AG08395 (cell line): ENCODE data around the gene CCDC116.
A peak's percentile ranks its signal among the peaks of the same experiment; 100 is the strongest.
"Not testable (repeated sequence)": the region's sequence is repeated elsewhere in the genome, so short reads cannot be mapped to it uniquely, and the experiment has no call there.

Source experiments
- DNase-seq: peaks from one replicate; pipeline ENCODE4 v3.0.0; 2012; ENCODE audit warnings: mixed read lengths, low spot score

The CCDC116 gene

DNA sequence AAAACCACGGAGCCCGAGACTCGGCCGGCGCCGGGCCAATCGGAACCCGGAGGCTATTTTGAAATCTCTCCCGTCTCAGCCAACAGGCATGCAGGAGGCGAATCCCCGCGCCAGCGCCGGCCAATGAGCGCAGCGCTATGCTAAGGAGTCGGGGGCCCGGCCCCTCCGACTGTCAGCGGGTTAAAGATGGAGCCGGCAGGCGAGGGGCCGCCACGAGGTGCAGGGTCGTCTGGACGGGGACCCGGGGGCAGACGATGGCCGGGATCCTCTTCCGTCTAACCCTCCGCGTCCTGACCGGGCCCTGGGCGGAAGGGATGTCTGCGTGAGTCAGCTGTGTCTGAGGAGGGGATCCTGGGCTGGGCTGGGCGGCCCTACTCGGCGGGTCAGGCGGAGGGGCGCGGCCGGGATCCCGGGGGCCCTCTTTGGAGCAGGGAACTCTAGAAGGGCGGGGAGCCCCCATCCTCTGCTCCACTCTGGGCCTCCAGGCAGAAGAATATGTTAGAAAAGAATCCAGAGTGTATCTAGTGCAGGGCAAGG is 19.5 kb downstream of the CCDC116 start:
- DNase-seq = peak; percentile 95

DNA sequence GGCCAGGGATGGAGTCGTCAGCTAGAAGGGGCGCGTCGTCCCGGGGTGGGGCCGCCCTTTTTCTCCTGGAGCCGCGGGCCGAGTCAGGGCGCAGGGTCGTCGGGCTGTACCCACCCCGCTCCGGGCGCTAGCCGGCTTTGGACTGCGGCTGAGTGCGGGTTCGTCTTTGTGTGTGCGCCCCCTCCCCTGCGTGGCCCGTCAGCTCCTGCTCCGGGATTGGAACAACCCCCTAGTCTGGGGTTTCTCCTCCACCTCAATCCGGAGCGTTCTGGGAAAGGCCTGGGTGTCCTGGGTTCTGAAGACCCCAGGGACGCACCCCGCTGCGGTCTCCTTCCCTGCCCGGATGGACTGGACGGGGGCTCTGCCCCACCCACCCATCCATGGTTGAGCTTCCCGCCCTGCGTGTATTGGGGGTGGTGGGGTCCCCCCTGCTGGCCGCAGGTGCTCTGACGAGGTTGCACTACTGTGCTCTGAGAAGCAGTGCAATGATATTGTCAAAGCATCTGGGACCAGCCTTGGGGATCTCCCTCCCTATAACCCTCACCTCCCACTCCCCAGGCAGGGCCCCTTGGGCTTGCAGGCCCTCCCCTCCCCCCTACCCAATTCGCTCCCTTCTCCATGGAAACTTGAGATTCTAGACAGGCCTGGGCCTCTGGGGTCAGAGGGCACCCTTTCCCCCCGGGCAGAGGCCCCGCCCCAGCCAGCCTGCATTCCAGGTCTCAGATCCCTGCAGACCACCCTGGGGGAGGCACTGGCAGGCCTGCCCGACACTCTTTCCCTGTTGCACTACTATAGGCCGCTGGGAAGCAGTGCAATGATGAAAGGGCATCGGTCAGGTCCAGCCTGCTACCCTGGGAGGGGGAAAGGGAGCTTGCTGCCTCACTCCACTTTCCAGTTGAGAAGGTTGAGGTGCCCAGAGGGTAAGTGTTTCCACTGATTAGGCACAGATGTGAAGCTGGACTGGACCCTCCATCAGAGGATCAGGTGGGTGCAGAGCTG is 20.3 kb downstream of the CCDC116 start:
- no peak for DNase-seq

DNA sequence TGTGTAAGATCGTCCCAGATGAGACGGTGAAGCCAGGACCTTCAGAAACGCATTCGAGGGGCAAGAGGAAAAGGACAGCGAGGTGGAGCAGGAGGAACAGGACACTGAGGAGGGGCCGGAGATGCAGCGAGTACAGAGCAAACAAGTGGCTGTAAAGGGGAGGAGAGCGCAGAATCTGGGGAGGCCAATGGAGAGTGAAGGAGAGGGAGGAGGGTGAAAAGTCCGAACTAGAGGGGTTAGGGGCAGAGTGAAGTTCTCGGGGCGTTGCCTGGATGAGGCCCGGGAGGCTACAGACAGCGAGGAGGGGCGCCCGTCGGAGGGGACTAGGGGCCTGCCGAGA is 24.4 kb downstream of the CCDC116 start:
- DNase-seq = no peak

DNA sequence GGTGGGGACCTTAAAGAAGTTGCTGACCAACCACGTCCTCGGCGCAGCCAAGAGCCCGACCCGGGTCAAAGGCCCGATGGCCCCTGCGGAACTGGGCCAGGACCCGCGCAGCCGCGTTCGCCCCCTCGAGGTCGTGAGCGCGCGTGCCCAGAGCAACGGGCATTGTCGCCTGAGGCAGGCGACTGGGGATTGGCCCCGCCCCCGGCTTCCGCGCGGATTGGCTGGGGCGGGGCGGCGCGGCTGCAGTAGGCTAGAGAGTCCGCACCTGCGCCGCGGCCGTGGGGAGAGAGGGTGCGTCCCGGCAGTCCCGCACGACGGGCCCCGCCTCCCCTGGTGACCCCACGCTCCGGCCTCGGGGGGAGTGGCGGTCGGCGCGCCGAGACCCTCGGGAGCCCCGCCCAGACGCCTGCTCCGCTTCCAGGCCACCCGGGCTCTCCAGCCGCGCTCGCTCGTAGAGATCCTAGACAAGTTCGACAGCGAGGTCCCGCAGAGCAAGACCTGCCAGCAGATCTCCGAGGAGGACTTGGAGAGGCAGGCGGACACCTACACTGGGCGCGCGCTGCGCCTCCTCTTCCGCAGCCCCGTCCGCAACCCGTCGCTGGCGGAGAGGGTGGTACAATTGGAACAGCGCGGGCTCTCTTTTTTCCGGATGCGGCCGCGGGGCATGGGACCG is 24.9 kb downstream of the CCDC116 start:
- peak; percentile 77 for DNase-seq

DNA sequence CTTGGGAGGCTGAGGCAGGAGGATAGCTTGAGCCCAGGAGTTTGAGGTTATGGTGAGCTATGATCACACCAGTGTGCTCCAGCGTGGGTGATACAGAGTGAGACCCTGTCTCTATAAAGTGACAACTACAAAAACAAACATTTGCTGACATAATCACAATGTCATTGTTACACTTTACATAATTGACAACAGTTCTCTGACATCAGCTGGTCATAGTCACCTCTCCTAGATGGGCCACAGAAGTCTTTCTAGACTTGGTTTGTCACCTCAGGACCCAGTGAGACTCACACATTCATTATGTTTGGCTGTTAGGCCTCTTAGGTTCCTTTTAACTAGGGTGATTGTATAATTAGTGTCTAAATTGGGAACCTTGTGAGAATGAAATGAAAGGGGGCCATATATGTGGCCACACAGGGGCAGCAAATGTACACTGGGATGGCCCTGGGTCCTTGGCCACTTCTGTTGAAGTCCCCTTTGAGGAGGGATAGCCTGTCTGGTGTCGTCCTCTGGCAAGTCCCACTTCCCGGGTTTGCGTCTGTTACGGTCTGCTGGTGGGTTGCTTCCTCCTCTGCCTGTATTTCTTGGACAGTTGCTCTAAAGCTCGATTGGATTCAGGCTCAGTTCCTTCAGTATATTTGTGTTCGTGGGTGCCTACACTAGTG is 27.4 kb downstream of the CCDC116 start:
- DNase-seq = no peak

DNA sequence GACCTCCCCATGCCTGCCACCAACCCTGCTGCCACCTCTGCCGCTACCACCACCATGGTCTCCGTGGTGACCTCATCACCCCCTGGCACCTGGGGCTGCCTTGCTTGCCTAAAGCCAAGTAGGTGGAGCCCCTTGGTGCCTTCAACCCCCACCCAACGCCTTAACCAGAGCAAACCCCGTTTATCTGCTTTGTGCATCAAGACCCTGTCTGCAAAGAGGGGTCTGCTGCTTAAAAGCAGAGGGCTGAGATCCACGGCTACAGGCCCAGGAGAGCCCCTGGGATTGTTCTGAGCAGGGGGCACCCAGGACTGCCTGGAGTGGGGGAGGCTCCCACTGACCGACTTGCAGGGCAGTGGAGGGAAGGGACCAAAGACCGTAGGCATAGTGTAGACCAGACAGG is 28.3 kb downstream of the CCDC116 start:
- DNase-seq = no peak

DNA sequence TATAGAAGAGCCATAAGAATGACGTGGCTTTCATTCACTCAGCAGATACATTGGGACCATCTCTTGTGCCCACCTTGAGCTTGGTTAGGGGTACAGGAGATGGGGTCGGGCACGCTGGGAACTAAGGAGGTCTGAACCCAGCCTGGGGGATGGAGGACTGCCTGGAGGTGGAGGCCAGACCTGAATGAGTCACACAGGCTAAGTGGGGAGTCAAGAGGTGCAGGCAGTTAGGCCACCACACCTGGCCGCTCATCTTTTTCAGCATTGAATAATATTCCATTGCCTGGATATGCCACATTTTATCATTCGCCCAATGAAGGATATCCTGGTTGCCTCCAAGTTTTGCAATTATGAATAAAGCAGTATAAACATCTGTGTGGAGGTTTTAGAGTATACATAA is 29.4 kb downstream of the CCDC116 start:
- no peak for DNase-seq

DNA sequence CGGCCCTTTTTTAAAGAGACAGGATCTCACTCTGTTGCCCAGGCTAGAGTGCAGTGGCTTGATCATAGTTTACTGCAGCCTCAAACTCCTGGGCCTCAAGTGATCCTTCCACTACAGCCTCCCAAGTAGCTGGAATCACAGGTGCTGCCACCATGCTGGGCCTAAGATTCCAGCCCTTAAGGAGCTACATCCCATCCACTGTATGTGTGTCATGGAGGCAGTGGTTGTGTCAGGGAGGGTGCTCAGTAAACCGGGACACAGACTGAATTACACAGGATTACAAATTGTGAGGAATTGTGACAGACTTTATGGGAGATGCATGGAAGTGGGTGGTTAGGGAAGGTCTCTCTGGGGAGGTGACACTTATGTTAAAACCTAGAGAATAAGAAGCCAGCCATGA is 31.2 kb downstream of the CCDC116 start:
- DNase-seq = no peak

DNA sequence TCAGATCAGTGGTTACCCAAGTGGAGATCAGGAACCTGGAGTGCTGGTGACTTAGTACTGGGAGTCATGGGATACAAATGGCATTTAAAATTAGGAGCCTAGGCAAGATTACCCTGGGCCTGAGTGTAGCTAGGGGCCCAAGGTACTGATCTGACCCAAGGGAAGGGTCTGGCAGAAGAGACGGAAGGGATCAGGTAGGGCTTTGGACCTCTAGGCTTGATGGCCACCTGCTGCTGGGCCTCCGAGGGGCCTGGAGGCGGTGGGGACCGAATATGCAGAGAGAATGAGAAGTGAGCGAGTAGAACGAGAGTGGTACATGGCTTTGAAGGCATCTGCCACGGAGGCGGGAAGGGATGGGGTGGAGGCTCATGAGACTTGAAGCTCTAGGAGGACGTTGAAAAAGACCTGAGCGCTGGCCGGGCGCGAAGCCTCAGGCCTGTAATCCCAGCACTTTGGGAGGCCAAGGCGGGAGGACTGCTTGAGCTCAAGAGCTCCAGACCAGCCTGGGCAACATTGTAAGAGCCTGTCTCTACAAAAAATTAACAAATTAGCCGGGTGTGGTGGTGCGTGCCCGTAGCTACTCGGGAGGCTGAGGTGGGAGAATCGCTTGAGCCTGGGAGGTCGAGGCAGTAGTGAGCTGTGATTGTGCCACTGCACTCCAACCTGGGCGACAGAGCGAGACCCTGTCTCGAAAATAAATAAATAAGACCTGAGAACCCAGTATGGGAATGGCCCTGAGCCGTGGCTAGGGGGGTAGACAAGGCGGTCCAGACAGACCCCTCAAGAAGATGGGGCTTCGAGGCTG is 32.7 kb downstream of the CCDC116 start:
- DNase-seq = no peak

DNA sequence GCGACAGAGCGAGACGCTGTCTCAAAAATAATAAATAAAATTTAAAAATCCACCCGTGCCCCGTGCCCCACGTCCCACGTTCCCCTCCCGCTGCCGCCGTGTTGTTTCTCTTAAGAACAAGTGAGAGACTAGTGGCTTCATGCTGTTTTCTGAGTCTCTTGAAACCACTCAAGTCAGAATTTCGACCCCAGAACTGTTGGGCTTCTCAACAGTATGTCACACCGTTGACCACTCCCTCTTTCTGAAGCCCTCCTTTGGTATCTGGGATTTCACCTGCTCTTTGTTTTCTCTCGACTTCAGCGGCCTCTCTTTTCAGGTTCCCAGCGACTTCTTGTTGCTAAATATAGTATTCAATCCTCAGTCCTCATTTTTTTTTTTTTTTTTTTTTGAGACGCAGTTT is 34.2 kb downstream of the CCDC116 start:
- no peak for DNase-seq

DNA sequence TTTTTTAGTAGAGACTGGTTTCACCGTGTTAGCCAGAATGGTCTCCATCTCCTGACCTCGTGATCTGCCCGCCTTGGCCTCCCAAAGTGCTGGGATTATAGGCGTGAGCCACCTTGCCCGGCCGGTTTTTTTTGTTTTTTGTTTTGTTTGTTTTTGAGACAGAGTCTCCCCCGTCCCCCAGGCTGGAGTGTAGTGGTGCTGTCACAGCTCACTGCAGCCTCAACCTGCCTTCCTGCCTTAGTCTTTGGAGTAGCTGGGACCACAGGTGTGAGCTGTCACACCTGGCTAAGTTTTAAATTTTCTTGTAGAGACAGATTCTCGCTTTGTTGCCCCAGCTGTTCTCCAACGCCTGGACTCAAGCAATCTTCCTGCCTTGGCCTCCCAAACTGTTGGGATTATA is 36.5 kb downstream of the CCDC116 start:
- no peak for DNase-seq

DNA sequence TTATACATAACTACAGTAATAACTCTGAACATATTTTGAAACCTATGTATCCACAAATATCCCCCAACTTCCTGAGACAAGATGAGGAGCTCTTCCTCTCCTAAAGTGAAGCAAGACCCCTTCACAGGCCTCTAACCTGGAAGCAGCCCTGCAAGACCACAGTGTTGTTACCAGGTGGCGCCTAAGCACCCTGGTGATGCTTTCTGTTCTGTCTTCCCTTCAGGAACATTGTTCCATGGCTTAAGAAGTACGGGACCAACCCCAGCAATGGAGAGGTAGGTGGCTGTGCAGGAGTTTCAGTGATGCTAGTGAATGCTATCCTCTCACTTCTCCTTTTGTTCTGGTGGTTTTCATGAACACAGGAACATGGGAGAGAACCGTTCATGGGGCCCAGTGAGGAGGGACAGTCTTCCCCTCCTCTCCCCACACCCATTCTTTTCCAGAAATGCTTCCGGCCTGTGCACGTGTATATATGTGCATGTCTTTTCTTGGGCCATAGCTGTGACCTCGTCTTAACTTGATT is 39.6 kb downstream of the CCDC116 start:
- DNase-seq = no peak

DNA sequence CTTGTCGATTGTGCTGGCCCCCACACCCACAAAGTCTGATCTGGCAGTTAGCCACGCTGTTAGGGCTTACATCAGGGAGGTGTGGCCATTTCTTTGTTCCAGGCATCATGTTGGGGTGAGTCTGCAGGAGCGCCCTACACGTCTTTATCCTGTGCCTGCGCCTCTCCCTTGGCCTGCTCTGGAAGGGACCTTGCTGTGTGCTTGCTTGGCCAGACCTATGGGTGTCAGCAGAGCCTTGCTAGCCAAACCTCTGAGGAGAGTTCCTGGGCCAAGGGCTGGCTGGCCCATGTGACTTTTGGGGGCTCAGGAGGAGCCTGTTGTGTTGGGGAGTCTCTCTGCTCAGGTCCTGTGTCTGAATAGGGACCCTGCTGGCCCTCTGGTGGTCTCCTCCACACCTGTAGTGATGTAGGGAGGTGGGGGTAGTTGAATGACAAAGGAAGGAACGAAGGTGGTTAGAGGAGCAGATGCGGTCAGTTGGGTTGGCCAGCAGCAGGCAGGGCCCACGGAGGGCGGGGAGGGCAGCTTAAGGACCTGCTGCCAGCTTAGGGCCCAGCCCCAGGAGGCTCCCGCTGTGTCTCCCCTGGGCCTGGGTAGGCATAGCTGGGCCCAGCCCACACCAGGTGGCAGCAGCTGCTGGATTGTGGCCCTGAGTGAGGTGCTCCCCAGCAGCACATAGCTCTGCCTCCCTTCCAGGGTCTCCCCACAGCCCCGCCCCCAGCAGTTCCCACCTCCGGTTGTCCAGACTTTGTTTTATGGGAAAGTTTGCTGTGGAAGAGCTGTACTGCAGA is 41.2 kb downstream of the CCDC116 start:
- no peak for DNase-seq

DNA sequence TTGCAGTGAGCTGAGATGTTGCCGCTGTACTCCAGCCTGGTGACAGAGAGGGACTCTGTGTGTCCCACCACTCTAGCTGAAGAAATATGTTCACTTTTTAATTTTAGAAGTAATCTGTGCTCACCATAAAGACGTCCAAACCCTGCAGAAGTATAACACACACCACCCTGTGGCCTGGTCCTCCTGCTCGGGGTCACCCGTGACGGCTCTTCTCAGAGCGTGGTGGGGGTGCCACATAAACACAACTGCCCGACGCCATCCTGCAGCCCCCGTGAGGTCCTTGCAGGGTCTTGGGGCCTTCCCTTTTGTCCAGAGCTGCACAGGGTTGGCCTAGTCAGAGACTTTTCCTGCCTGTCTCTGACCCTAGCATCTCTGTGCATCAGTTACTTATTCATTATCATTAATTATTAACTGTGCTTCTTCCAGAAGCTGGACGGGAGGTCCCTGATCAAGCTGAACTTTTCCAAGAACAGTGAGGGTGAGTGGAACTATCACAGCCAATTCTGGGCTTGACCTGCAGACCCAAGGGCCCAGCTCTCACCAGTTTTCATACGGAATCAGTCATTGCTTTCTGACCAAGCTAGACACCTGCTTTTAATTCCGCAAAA is 42.2 kb downstream of the CCDC116 start:
- no peak for DNase-seq

DNA sequence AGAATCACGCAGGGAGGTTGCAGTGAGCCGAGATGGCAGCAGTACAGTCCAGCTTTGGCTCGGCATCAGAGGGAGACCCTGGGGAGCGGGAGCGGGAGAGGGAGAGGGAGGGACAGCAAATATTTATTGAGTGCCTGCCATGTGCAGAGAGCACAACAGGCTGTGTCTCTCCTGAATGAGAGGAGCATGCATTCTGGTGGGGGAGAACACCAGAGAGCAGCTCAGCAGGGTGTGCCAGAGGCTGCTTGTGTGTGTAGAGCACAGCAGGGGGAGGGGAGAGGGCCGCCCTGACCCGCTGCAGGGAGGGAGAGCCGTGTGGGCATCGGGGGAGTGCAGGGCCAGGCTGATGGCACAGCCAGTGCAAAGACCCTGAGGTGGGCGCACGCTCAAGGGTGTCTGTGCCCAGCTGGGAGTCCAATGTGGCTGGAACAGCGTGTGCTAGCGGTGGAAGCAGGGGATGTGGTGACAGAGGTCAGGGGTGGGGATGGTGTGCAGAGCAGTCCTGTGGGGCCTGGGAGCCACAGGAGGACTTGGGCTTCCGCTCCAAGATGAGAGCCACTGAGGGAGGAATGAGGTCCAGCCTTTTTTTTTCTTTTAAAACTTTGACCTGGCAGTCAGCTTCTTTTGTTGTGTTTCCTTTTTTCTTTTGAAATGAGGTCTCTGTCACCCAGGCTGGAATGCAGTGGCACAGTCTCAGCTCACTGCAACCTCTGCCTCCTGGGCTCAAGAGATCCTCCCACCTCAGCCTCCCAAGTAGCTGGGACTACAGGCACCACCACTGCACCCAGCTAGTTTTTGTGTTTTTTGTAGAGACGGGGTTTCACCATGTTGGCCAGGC is 45.3 kb downstream of the CCDC116 start:
- no peak for DNase-seq

DNA sequence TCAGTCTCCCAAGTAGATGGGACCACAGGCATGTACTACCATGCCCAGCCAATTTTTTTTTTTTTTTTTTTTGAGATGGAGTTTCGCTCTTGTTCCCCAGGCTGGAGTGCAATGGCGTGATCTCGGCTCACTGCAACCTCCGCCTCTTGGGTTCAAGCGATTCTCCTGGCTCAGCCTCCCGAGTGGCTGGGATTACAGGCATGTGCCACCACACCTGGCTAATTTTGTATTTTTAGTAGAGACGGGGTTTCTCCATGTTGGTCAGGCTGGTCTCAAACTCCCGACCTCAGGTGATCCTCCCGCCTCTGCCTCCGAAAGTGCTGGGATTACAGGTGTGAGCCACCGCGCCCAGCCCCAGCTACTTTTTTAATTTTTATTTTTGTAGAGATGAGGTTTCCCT is 46.3 kb downstream of the CCDC116 start:
- not testable (repeated sequence) for DNase-seq

DNA sequence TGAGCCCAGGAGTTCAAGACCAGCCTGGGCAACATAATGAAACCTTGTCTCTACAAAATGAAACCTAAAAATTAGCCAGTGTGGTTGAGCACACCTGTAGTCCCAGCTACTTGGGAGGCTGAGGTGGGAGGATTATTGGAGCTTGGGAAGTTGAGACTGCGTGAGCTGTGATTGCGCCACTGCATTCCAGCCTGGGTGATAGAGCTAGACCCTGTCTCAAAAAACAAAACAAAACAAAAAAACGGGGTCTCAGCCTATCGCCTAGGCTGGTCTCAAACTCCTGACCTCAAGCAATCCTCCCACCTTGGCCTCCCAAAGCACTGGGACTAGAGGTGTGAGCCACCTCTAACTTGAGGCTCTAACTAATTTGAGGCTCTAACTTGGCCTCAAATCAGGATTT is 46.8 kb downstream of the CCDC116 start:
- no peak for DNase-seq

DNA sequence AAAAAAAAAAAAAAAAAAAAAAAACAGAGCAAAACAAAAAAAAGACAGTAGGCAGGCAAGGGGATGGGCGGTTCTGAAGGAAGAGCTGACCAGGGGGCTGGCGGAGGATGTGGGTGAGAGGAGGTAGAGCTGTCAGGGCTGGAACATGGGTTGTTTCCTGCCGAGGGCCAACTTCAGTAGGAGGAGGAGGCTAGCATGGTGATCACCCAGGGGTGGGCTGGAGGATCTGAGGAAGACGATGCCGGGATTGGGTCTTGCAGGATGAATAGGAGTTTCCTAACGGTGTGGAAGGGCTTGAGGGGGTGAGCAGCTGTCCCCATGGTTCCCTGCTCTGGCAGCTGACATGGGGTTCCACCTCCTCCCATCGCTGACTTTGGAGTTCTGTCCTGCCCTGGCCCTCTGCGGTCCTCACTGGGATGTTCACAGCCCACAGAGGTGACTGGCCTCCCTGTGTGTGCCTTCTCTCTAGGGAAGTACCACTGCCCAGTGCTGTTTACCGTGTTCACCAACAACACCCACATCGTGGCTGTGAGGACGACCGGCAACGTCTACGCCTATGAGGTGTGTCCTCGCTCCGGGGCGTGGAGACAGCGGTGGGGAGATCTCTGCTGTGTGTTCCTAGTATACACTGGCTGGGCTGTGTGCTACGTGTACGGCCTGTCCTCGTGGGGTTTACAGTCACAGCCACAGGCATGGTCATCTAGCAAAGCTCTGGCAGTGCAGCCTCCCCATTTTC is 48.4 kb downstream of the CCDC116 start:
- no peak for DNase-seq
